Stimulated activated CD4-positive, alpha-beta T cell treated with anti-CD3 and anti-CD28 coated beads, Interleukin-4, amount 100 ng/mL, for 4 hours (primary cell): ENCODE measurements around the gene IFNA5.

Experiments
- DNase-seq, 2 experiments: peaks; one replicate each; pipeline ENCODE4 v3.0.0-alpha.2; 2020

The IFNA5 gene

GRCh38 chr9:21289848-21290247 lies 15.3 kb downstream of the IFNA5 start:
- DNase-seq, result no peak

GRCh38 chr9:21287280-21287679 lies 17.8 kb downstream of the IFNA5 start:
- DNase-seq, result no peak

- DNase-seq, result no peak
Measured at GRCh38 chr9:21286659-21287058, 18.5 kb downstream of the IFNA5 start.

- DNase-seq, result no peak
Measured at GRCh38 chr9:21286099-21286498, 19.0 kb downstream of the IFNA5 start.

- no peak for DNase-seq
Measured at GRCh38 chr9:21281275-21281674, 23.8 kb downstream of the IFNA5 start.

- DNase-seq, result no peak
Measured at GRCh38 chr9:21268347-21268657, 36.8 kb downstream of the IFNA5 start.

GRCh38 chr9:21267485-21268346 lies 37.4 kb downstream of the IFNA5 start:
- DNase-seq, result no peak

- no peak for DNase-seq
Measured at GRCh38 chr9:21266733-21267484, 38.2 kb downstream of the IFNA5 start.

GRCh38 chr9:21265421-21266189 lies 39.5 kb downstream of the IFNA5 start:
- no peak for DNase-seq

- DNase-seq, result no peak
Measured at GRCh38 chr9:21255538-21256212, 49.4 kb downstream of the IFNA5 start.
